HepG2 (cell line): Measurements from ENCODE around the gene CSNK1D. TPM values are rescaled to one million over a fixed set of nuclear protein-coding genes. Genes with fewer than 3 reads are reported as not detected.

Source experiments
- ATAD3A ChIP-seq: sonication (generic); formaldehyde crosslinking; IDR thresholded peaks from 2 replicates; pipeline ENCODE4 v1.4.0; 2020; ENCODE audit warnings: missing genetic modification reagents
- CHD2 ChIP-seq: IDR thresholded peaks from 2 replicates; pipeline ENCODE4 v1.6.1; 2011; ENCODE audit warnings: low read depth, low read length, improper control_type of control experiment
- GRHL1 ChIP-seq: sonication (generic); formaldehyde crosslinking; conservative IDR thresholded peaks from 2 replicates; pipeline ENCODE4 v1.8.0; 2022; ENCODE audit warnings: missing genetic modification reagents
- HNF4G ChIP-seq, 2 experiments: sonication (generic) in 1 of 2; formaldehyde crosslinking in 1 of 2; IDR thresholded peaks; 2 replicates each; pipeline versions ENCODE4 v1.4.0 to v1.6.1; 2011 to 2020; ENCODE audit warnings: borderline replicate concordance in 2 of 2, low read depth in 2 of 2, mild to moderate bottlenecking in 2 of 2, low read length in 1 of 2, missing genetic modification reagents in 1 of 2, moderate library complexity in 1 of 2
- HNRNPH1 ChIP-seq: fragments of 200-400 bp; formaldehyde crosslinking; optimal IDR thresholded peaks from 2 replicates; pipeline ENCODE3; 2017; ENCODE audit warnings: mild to moderate bottlenecking, low read depth, low read length
- NFAT5 ChIP-seq: sonication (generic); formaldehyde crosslinking; IDR thresholded peaks from 2 replicates; pipeline ENCODE4 v1.4.0; 2020; ENCODE audit warnings: missing genetic modification reagents
- PHB2 ChIP-seq: fragments of 450-650 bp; IDR thresholded peaks from 2 replicates; pipeline ENCODE4 v1.6.1; 2018; ENCODE audit not compliant: partially characterized antibody
- RXRB ChIP-seq: IDR thresholded peaks from 2 replicates; pipeline ENCODE4 v1.6.1; 2016; ENCODE audit warnings: borderline replicate concordance, missing genetic modification reagents, missing compliant biosample characterization
- SOX6 ChIP-seq, 2 experiments: fragments of 450-650 bp in 1 of 2; sonication (generic) in 1 of 2; formaldehyde crosslinking in 1 of 2; IDR thresholded peaks; 2 replicates each; pipeline versions ENCODE4 v1.4.0 to v1.6.1; 2017 to 2020; ENCODE audit warnings: antibody characterized with exemption in 1 of 2, mild to moderate bottlenecking in 1 of 2, missing genetic modification reagents in 1 of 2
- SP4 ChIP-seq: sonication (generic); formaldehyde crosslinking; IDR thresholded peaks from 2 replicates; pipeline ENCODE4 v1.8.1; 2023; ENCODE audit warnings: mild to moderate bottlenecking, missing genetic modification reagents
- TIGD3 ChIP-seq: sonication (generic); formaldehyde crosslinking; IDR thresholded peaks from 2 replicates; pipeline ENCODE4 v1.5.1; 2020; ENCODE audit warnings: mild to moderate bottlenecking, missing genetic modification reagents, borderline replicate concordance
- YEATS2 ChIP-seq: sonication (generic); formaldehyde crosslinking; IDR thresholded peaks from 2 replicates; pipeline ENCODE4 v1.4.0; 2020; ENCODE audit warnings: missing genetic modification reagents, borderline replicate concordance
- ZMYM4 ChIP-seq: sonication (generic); formaldehyde crosslinking; IDR thresholded peaks from 2 replicates; pipeline ENCODE4 v1.8.1; 2023; ENCODE audit warnings: mild to moderate bottlenecking, missing genetic modification reagents
- ZNF17 ChIP-seq: sonication (generic); formaldehyde crosslinking; IDR thresholded peaks from 2 replicates; pipeline ENCODE4 v1.5.0; 2020; ENCODE audit warnings: mild to moderate bottlenecking, missing genetic modification reagents
- ZNF484 ChIP-seq: sonication (generic); formaldehyde crosslinking; IDR thresholded peaks from 2 replicates; pipeline ENCODE4 v1.5.1; 2020; ENCODE audit warnings: mild to moderate bottlenecking, low read depth, missing genetic modification reagents, borderline replicate concordance
- ZNF552 ChIP-seq: sonication (generic); formaldehyde crosslinking; IDR thresholded peaks from 2 replicates; pipeline ENCODE4 v1.9.0; 2022; ENCODE audit warnings: missing genetic modification reagents, mild to moderate bottlenecking, borderline replicate concordance
- ZNF589 ChIP-seq: sonication (generic); formaldehyde crosslinking; conservative IDR thresholded peaks from 2 replicates; pipeline ENCODE4 v1.8.0; 2022; ENCODE audit warnings: mild to moderate bottlenecking, moderate library complexity, missing genetic modification reagents
- ZNF704 ChIP-seq: sonication (generic); formaldehyde crosslinking; IDR thresholded peaks from 2 replicates; pipeline ENCODE4 v1.8.1; 2023; ENCODE audit warnings: mild to moderate bottlenecking, inconsistent platforms, moderate library complexity, missing genetic modification reagents, borderline replicate concordance
- polyA plus RNA-seq, 8 experiments: library from polyadenylated mRNA; depleted of rRNA in 3 of 8; stranded (reverse) in 7 of 8; unstranded in 1 of 8; fragments of >200 nt; fragmentation: Illumina TruSeq in 4 of 8; extraction: Trizol in 4 of 8; gene quantifications; 2 replicates each; pipeline versions ENCODE4 v1.2.1 to v1.2.3, GENCODE V29; 2011 to 2016; ENCODE audit warnings: low read depth in 4 of 8, missing spikeins in 1 of 8, mixed read lengths in 1 of 8; ENCODE audit not compliant: insufficient read depth in 1 of 8
- total RNA-seq, 5 experiments: library from RNA; depleted of rRNA; stranded (reverse); fragments of >200 nt; fragmentation: Illumina TruSeq; extraction: Trizol; gene quantifications; 2 replicates each; pipeline ENCODE4 v1.2.3, GENCODE V29; 2016; ENCODE audit warnings: low read depth in 1 of 5

CSNK1D gene
- total and polyA plus RNA-seq, 2 of the 13 experiments (the other 11 are each of a cell fraction or from before 2014, with no cell fraction given): 31.5 to 128 TPM

- TF ChIP-seq ZNF704 (CRISPR knock-in tag) (peak; percentile 37; the same call in 1 of the 2 replicates), CHD2 (no peak), ZNF552 (CRISPR knock-in tag) (no peak; the same call in 1 of the 2 replicates), TIGD3 (CRISPR knock-in tag) (peak; percentile 69), SOX6 (IDR thresholded peaks at IDR 0.05) (no peak), SOX6 (CRISPR knock-in tag; IDR thresholded peaks at IDR 0.05) (peak; percentile 84), ZNF484 (CRISPR knock-in tag) (no peak; the same call in 1 of the 2 replicates), ZNF589 (CRISPR knock-in tag) (no peak; the same call in 1 of the 2 replicates), RXRB (CRISPR knock-in tag) (peak; percentile 83), ZNF17 (CRISPR knock-in tag) (peak; percentile 67; the same call in 1 of the 2 replicates), HNRNPH1 (no peak), NFAT5 (no peak), HNF4G (IDR thresholded peaks at IDR 0.05; ENCODE audit: borderline replicate concordance, low read depth, low read length) (no peak; the same call in 1 of the 2 replicates), HNF4G (CRISPR knock-in tag; IDR thresholded peaks at IDR 0.05; ENCODE audit: borderline replicate concordance, low read depth) (peak; percentile 64; the same call in 1 of the 2 replicates), PHB2 (no peak), ATAD3A (no peak), YEATS2 (CRISPR knock-in tag) (peak; percentile 71; the same call in 1 of the 2 replicates), GRHL1 (CRISPR knock-in tag) (no peak), ZMYM4 (CRISPR knock-in tag) (0 out of 2 replicates have a peak, but pooled peaks have one; percentile 40), SP4 (peak; percentile 64)
These were observed 41.8 kb downstream of the CSNK1D start (continued) for GRCh38 chr17:82231562-82232321.
